HG03066 (cell line): ENCODE data around the gene ARID1A.
A peak's percentile ranks its signal among the peaks of the same experiment; 100 is the strongest.
"Not testable (repeated sequence)": the region's sequence is repeated elsewhere in the genome, so short reads cannot be mapped to it uniquely, and the experiment has no call there.

Source experiments
- ATAC-seq: cut with Tn5 transposase; IDR thresholded peaks from one replicate; pipeline ENCODE4 v1.9.1; 2021; ENCODE audit warnings: low read depth; ENCODE audit not compliant: unreplicated experiment

Gene ARID1A

DNA sequence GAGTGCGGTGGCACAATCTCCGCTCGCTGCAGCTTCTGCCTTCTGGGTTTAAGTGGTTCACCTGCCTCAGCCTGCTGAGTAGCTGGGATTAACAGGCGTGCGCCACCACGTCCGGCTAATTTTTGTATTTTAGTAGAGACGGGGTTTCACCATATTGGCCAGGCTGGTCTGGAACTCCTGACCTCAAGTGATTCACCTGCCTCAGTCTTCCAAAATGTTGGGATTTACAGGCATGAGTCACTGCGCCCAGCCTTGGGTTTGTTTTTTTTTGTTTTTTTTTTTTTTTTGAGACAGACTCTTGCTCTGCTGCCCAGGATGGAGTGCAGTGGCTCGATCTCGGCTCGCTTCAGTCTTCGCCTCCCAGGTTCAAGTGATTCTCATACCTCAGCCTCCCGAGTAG is 30.1 kb downstream of the ARID1A start:
- not testable (repeated sequence) for ATAC-seq

DNA sequence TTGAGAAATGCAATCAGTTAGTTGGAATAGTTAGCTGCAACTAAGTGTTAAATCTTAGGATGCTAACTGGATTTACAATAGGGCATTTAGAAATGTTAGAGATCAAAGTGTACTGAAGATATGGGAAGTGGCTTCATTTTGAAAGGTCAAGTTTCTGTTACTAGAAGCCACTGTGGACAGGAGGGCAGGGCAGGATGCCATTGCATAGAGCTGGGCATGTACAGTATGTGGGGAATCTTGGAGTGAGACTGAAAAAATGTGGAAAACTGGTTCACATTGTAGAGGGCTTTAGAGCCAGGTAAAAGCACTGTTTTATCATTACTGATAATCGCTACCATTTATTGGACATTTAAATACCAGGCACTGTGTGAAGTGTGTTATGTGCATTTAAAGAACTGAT is 31.0 kb downstream of the ARID1A start:
- ATAC-seq, result no peak

DNA sequence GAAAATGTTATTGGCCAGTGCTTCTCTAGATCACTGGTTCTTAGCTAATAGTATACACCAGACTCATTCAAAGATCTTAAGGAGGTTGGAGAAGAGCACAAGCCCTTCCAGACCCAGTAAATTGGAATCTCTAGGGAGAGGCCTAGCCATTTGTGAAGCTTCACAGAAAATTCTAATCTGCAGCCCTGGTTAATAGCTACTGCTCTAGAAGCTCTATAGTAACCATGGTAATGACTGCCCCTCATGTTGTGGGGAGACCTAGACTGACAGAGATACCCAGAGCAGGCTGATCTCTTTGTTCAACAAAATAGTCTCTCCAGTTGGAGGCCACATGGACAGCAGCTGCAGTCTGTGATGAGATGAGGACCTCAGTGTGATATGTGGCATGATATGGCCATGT is 31.7 kb downstream of the ARID1A start:
- ATAC-seq, result no peak

DNA sequence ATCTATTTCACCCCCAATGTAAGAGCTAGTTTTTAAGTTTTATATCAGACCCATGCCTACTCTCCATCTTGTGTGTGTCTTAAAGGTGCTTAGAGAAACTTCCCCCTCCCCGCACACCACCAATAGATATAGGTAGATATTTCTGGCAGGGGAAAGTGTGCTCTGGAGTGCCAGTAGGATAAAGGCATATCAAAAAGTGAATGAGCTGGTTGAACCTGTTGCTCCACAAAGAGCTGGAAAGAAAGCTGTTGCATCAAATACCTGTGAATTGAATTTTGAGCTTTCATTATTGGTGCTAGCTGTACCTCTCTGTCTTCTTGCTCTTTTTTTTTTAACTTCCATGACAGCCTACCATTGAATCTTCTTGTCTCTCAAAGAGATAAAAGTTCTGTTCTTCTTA is 32.8 kb downstream of the ARID1A start:
- no peak for ATAC-seq

DNA sequence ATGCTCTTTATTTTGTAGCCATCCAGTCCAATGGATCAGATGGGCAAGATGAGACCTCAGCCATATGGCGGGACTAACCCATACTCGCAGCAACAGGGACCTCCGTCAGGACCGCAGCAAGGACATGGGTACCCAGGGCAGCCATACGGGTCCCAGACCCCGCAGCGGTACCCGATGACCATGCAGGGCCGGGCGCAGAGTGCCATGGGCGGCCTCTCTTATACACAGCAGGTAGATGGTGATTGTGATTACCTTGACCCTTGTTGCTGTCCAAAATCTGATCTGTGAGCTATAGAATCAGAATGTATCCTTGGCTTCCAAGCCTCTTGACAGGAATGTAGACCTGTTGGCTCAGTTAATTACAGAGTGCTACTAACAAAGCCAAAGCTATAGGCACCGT is 33.8 kb downstream of the ARID1A start:
- ATAC-seq, result no peak

DNA sequence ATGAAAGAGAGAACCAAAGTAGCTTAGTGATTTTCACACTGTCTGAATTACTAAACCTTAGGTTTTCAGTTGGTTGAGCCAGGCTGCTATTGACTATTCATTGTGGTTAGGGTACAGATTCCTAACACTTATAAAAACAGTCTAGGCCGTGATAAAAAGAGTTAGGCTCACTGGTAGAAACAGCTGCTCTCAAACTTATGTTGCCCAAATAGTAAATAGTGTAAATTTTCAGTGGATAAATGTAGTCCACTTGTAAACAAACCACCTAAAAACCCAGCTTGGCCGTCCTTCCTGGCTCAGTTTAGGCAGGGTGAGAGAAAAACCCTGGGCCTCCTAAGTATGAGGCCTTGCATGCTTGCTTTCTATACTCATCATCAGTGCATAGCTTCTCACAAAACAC is 34.9 kb downstream of the ARID1A start:
- ATAC-seq, result no peak

DNA sequence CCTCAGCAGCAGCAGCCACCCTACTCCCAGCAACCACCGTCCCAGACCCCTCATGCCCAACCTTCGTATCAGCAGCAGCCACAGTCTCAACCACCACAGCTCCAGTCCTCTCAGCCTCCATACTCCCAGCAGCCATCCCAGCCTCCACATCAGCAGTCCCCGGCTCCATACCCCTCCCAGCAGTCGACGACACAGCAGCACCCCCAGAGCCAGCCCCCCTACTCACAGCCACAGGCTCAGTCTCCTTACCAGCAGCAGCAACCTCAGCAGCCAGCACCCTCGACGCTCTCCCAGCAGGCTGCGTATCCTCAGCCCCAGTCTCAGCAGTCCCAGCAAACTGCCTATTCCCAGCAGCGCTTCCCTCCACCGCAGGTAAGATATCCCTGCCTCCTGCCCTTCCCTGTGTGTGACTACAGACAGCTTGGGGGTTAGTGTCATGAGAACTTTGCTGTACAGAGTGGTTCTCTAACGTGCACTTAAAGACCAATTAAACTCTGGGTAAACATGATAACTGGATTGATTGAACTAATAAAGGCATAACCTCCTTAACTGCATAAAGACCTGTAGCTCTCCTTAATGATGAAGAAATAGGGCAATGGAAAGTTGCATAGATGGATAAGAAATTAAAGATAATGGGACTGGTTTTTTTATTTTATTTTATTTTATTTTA is 35.6 kb downstream of the ARID1A start:
- no peak for ATAC-seq

DNA sequence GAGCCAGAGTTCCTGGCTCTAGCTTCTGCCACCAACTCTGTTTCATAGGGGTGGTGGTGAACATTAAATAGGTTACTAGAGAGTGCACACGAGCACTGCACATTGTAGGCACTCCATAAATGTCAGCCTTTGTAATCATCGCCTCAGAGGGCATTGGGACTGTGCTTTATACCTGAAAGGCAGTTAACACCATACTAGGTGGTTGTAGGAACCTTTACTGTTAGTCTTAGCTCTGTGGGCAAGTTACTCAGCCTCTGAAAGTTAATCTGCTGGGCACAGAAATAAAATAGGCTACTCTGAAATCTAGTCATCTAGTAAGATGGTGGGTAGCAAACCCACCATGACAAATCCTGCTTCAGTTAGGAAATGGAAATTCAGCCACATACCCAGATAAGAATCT is 37.6 kb downstream of the ARID1A start:
- no peak for ATAC-seq

DNA sequence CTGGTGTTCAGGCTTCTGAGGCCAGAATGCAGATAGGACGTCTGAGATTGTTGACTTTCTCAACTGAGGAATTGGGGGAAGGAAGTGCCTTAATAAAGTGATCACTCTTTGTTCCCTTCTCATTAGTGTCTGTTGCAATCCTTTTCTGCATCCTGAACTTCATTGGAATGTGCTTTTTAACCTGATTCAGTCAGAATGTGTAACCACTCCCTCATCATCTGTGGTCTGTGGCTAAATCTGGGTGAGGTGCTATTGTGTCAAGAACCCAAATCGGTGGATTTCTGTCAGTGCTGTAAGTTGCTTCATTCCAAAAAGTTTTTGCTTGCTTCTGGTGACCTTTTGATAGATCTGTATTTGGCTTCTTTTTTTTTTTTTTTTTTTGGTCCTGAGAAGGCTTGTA is 38.2 kb downstream of the ARID1A start:
- ATAC-seq, result no peak

DNA sequence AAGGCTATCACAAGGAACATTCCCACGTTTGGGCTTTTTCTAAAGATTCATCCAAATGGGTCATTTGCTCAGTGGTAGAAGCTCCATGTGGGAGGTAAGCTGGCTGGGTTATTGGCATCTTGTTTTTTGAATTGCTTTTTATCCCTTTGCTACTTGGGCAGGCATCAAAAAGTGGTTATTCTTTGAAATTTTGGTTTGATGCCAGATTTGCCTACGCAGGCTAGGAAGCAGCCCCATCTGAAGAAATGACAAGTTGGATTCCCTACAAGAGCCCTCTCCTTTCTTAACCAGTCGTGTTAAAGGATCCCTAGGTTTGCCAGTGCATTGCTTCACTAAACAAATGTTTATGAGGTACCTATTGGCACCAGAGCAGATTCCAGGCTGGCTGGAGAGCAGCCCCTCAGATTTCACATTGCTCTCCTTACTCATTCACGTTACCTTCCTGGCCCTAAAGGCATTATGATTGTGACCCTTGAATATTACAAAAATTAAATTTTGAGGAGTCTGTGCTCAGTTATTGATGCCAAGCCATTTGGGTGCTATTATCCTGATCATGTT is 38.8 kb downstream of the ARID1A start:
- ATAC-seq, result no peak

DNA sequence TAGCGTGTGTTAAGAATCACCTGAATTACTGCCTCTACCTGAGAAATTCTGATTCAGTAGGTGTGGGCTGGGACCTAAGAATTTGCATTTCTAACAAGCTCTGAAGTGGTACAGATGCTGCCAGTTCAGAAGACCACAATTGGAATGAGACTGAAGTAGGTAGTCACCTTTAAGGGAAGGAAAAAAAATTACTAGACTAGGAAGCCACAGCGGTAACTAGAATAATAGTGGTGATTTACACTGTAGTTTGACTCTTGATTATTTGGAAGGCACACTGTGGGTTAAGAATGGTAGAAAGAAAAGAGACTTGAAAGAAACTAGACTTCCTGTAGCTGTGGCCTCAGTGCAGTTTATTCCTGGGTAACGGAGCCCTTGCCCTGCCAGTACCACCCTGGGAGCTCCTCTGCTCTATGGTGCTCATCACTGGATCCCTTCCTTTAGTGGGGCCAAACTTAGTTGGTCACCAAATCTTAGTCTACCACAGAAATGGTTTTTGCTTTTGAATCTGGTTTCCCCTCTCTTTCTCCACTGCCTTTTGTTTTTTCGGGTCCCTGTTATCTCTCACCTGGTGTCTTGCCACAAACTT is 43.6 kb downstream of the ARID1A start:
- no peak for ATAC-seq

DNA sequence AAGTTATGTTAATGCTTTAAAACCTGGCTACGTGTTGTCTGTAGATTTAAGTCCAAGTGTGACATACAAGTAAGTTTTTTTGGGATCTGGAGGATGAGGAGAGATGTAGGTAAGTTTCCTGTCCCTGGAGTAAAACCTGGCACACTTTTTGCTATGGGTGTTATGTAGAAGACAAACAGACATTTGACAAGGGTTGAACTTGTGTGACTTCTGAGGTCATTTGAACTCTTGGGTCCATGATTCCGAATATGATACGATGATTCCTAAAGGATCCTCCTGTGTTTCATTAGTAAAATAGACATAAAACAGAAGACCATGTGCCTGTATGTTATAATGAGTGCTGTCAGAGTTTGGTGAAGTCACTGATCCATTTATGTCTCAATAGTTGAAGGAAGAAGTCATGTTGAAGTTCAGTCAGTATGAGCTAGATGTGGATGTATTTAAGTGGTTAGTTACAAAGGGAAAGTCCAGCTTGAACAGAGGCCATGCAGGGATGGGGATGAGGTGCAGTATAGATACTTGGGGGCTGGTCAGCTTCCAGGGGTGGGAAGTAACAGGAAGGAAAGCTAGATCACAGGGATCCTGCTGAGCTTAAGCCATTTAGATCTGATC is 44.3 kb downstream of the ARID1A start:
- ATAC-seq, result no peak

DNA sequence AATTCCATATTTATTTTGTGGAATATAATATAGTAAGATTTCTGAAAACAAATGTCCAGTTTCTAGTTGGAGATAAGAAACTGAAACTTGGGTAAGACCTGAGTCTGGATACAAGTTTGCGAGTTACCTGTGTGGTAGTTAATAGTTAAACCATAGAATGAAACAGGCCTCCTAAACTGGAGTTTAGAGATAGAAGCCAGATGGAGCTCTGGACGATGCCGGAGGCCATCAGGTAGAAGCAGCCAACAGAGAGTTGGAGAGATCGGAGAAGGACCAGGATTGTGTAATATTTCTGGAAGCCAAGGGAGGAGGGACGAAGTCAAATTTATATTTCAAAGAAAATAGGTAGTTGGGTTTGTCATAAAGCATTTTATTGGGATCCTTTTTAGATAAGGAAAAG is 45.1 kb downstream of the ARID1A start:
- no peak for ATAC-seq

DNA sequence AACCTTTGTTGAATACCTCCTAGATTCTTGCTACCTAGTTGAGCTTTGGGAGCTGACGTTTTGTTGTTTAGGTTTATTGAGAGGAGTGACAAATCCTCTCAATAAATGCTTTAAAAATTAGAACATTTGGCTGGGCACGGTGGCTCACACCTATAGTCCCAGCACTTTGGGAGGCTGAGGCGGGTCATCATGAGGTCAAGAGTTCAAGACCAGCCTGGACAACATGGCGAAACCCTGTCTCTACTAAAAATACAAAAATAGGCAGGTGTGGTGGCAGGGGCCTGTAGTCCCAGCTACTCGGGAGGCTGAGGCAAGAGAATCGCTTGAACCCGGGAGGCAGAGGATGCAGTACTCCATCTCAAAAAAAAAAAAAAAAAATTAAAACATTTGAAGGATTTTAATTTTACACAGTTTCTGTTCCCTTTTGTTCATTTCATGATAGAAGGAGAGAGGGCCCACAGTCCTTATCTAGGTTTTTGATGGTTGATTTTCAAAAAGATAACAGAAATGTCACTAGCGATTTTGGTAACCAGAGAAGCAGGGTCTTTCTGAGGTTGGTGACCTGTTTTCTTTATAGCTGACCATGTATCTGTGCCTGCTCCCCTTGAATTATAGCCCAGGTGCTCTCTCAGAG is 47.7 kb downstream of the ARID1A start:
- ATAC-seq, result no peak

DNA sequence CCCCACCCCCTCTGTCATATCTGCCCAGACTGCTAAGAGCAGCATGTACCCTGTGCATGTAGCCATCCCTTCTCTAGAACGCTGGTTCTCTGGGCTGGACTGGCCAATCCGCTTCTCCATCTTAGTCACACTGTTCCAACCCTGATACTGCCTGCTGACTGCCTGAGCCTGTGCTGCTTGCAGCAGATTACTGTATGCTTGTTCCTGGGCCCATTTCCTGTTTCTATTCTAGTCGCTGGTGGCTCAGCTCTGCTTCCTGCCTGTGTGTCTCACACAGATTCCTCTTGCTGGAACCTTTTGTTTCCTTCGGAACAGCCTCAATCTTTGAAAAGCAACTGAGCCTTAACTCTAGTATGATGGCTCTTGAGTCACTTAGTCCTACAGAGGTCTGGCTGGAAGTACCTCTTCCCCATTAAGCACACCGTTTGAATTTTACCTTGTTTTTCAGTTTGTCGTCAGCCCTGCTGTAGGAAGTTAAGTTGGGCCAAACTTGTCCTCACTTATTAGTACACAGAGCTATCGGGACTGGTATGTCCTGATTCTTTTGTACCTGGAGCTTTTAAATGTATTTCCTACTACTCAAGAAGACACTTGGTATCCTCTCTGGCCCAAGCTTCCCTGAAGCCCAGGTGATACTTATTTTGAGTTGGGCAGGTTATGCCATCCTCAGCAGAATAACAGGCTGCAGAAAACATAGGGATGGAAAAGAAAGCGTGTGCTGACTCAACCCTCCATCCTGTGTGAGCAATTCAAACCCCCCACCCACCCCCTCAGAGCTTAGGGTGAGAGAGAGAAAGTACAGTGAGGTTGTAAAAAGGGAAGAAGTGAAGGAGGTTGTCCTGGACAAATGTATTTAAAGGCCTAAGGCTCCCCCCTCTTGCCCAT is 48.5 kb downstream of the ARID1A start:
- ATAC-seq, result peak; percentile 93

DNA sequence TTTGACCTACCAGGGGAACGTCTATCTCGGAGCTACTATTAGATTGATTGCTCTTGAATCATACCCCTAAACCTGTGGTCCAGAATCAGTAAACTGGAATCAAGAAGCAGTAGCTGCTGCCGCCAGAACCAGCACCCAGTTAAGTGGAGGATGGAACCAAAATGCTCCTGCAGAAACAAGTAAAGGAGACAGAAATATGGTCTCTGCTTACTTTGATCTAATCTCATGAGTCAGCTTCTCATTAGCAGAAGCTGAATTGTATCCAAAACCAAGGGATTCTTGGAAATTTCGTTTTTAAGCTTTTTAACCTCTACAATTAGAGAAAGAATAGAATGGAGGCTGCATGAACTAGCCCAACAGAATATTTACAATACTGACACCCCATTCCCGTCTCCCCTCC is 49.4 kb downstream of the ARID1A start:
- ATAC-seq, result no peak

DNA sequence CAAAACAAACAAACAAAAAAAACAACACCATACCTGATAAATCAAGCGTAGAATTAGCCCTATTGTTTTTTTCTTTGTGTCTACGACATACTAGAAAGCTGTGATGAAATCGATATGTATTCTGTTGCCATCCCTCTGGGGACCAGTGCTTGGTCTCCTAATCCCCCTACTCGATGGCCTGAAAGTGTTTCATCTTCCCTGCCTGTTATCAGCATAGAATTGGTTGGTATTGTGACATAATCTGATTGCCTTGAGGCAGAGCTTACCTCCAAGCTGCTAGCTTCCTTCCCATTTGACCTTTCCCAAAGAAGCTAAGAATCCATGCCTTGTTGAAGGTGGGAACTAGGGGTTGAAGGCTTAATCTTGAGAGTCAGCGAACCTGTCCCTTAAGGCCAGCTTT is 51.2 kb downstream of the ARID1A start:
- no peak for ATAC-seq

DNA sequence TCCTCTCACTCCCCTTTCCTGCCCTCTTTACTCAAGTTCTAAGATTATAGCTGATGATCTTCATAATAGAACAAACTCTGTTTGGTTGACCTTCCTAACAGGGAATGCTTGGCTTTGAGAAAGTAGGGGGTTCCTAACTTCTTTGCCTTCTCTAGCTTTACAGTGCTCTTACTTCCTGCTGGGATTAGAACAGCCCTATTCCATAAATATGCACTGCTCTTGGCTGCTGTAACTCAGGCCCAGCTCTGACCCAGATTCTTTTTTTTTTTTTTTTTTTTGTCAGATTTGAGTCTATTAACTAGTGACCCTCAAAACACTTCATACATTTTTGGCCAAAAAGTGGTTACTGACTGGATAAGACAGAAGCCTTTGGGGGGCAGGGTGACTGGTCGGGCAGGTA is 52.5 kb downstream of the ARID1A start:
- no peak for ATAC-seq

DNA sequence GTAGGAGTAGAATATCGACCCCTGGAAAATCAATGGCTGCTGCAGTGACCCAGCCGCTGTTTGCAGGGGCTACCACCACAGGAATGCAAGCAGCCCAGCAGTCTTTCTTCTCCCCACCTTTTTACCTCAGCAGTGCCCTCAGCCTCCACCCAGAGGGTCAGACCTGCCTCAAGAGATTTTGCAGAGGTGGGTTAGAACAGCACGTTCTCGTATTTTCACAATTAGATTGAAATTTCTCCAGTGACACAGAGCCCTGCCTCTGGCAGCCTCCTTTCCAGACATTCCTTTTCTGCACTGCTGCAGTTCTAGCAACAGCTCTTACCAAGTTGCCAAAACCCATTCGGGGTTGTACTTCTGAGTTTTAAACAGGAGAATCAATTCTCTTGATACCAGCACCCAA is 53.6 kb downstream of the ARID1A start:
- no peak for ATAC-seq

DNA sequence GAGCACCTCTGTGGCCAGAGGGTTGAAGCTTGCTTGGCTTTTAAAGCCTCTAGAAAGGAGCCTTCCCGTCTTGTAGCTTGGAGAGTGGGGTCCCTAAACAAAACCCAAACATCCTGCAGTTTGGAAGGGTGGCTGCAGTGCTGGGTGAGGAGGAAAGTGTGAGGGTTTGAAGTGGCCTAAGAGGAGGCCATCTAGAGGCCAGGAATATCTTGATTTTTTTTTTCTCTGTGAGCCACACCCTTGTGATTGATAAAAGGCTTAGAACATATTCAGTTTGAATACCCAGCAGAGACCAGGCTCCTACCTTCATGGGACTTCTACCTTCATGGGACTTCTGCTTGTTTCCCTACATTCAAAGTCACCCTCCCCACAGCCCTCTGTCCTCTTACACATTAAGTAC is 54.6 kb downstream of the ARID1A start:
- ATAC-seq, result no peak

DNA sequence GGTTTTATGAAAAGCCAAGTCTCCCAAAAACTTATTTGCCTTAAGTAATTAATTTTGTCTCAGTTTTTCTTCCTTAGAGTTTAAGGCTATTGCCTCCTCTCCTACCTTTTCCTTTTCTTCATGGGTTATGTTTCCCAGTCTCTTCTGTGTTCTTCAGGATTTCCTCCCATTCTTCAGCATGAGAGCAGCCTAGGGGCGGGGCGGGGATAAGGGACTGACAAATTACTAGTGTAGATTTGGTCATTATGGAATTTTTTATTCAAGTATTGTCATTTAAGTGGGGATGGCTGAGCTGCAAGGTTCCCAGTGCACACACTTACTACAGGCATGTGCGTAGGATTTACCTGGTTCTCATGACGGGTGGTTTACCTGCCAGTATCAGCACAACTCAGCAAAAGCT is 56.7 kb downstream of the ARID1A start:
- ATAC-seq, result no peak
